ENCODE measurements around the gene PLAGL2.
A peak's percentile ranks its signal among the peaks of the same experiment; 100 is the strongest.
"Not testable (repeated sequence)": the region's sequence is repeated elsewhere in the genome, so short reads cannot be mapped to it uniquely, and the experiment has no call there.

The PLAGL2 gene

DNA sequence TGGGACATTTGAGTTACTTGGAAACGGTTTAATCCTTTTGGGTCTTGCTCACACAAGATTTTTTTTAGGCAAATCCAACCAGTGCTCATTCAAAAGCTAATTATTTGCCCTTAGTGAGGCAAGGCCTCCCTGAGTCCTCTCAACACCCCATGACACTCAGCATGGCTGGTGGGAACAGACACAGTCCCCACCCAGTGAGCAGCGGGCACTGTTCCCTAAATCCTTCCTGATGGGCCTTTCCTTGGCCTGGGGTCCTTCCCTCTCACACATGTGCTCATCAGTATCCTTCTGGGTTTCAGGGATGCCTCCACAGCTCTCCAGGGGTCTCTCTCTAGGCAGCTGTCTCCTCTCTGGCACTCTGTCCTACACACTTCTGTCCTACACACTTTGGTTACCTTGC lies 28.0 kb downstream of the PLAGL2 start:
- DNase-seq, result no peak

DNA sequence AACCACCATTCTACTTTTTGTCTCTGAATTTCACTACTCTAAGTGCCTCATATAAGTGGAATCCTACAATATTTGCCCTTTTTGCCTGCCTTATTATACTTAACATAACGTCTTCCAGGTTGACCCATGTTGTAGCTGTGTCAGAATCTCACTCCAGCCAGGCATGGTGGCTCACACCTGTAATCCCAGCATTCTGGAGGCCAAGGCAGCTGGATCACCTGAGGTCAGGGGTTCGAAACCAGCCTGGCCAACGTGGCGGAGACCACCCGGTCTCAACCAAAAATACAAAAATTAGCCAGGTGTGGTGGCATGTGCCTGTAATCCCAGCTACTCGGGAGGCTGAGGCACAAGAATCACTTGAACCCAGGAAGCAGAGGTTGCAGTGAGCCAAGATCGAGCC lies 29.8 kb downstream of the PLAGL2 start:
- DNase-seq, result not testable (repeated sequence)

DNA sequence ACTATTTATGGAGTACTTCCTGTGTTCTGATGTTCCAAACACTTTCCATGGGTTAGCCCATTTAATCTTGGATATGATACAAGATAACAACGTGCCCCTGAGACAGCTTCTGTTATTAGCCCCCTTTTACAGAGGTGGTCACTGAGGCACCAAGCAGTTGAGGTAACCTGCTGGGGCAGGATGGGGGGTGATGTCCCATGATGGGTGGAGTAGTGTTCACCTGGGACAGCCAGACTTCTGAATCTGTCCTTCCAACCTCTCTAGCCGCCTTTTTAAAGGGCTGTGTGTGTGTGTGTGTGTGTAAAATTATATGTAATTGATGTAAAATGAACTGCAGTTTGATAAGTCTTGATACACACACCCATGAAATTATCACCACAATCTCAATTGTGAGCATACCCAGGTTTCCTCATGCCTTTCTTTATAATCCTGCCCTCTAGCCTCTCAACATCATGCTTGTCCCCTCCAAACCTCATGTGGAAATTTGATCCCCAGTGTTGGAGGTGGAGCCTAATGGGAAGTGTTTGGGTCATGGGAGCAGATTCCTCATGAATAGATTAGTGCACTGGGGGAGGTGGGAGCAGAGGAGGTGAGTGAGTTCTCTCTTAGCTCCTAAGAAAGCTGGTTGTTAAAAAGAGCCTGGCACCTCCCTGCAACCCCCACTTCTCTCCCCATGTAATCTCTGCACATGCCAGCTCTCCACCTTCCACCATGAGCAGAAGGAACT lies 39.2 kb downstream of the PLAGL2 start:
- DNase-seq, result no peak

DNA sequence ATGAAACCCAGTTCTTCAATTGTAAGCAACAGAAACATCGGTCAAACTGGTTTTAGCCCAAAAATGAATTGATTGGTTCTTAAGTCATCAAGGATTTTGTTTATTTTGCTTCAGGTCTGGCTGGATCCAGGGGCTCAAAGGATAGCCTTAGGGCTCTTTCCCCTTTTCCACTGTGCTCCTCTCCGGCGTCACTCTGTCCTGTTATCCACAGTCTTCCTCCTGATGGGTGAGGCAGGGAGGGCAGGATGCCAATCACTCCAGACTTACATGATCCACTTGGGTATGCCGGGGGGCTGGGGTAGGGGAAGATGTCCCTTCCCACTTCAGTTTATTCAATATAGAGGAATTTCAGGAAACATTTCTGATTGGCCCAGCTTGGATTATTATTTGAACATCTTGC lies 40.0 kb downstream of the PLAGL2 start:
- no peak for DNase-seq

DNA sequence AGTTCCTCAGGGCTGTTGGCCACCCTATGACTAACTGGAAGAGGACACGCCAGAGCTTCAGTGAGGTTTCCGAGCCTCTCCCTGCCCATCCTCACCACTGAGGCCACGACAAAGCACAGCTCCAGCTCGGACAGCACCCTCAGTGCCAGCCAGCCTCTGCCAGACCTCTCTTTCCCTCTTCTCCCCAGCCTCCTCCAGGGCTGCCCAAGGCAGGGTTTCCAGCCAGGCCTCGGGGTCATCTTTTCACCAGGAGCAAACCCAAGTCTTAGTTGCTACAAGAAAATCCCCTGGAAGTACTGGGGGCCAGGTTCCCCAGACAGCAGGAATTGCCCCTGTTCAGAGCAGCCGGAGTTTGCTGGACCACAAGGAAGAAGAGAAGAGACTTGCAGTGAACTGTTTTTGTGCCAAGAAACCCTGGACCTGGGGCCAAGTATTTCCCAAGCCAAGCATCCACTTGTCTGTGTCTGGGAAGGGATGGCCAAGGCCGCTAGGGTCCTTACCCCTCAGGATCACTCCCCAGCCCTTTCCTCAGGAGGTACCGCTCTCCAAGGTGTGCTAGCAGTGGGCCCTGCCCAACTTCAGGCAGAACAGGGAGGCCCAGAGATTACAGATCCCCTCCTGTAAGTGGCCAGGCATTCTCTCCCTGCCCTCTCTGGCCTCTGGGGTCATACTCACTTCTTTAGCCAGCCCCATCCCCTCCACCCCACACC lies 41.6 kb downstream of the PLAGL2 start:
- no peak for DNase-seq

DNA sequence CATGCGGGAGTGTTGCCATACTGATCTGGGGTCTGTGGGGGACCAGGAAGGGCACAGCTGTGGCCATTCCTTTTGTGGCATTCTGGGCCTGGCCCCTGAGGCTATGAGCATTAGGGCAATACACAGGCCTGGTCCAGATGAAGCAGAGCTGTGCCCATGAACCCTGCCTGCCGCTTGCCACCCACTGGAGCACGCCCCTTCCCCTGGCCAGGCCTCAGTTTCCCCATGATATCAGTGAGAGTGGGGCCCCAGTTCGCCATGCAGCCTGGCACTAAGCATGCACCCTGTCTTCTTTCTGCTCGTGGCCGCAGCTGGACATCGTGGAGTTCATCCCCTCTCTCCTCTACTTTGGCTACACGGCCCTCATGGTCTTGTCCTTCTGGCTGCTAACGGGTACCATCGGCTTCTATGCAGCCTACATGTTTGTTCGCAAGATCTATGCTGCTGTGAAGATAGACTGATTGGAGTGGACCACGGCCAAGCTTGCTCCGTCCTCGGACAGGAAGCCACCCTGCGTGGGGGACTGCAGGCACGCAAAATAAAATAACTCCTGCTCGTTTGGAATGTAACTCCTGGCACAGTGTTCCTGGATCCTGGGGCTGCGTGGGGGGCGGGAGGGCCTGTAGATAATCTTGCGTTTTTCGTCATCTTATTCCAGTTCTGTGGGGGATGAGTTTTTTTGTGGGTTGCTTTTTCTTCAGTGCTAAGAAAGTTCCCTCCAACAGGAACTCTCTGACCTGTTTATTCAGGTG lies 42.4 kb downstream of the PLAGL2 start:
- no peak for DNase-seq

DNA sequence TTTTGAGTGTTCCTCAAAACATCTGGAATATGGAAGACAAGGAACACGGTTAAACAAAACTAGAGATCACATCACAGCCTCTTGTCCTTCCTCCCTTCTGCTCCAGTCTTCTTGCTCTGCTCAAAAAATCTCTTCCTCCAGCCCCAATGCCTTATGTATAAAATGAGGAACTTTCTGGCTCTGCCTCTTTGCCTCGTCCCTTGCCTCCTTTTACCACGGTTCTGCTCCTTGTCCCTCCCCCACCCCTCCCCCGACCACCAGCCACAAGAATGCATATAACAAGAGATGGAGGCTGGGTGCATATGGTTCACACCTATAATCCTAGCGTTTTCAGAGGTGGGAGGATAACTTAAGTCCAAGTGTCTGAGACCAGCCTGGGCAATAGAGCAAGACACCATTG lies 43.6 kb downstream of the PLAGL2 start:
- no peak for DNase-seq

DNA sequence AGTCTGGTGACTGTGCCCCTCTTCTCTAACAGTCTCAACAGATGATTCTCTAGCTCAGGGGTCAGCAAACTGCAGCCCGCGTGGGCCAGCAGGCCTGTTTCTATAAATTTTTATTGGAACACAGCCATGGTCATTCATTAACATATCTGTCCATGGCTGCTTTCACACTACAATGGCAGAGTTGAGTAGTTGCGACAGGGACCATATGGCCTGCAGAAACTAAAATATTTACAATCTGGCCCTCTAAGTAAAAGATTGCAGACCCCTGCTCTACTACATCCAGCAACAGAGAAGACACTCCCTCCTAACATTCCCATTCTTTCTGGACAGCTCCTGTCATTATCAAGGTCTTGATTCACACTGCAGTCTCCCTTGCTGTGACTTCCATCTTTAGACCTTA lies 45.2 kb downstream of the PLAGL2 start:
- DNase-seq, result no peak

DNA sequence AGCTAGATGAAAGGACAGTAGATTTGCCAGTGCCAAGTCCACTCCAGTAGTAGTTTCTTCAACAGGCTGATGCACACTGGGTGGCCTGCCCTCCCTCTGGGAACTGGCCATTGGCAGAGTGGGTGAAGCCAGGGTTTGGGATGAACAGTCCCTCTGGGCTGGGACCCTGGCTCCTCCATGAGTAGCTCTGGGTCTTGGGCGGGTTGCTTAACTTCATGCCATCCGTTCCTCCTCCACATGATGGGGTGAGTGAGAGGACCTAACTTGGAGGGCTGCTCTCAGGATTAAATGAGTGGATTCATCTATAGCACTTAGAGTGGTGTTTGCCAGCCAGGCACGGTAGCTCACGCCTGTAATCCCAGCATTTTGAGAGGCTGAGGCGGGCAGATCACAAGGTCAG lies 47.2 kb downstream of the PLAGL2 start:
- DNase-seq, result no peak

DNA sequence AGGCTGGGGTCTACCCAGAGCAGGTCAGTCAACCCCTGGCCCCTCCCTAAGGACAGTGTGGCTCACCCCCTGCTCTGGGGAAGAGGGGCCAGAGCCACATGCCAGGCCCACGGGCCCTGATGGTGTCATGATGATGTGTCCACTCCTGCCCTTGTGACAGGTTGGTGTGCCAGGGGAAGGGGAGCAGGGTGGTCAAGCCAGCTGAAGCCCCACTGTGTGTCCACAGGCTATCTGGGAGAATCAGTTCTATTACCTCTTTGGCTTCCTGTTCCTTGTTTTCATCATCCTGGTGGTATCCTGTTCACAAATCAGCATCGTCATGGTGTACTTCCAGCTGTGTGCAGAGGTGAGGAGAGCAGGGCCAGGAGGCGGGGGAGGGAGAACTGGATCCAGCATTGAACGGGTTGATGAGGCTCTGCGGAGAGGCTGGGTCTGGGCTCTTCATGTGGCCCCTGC lies 47.7 kb downstream of the PLAGL2 start:
- no peak for DNase-seq

DNA sequence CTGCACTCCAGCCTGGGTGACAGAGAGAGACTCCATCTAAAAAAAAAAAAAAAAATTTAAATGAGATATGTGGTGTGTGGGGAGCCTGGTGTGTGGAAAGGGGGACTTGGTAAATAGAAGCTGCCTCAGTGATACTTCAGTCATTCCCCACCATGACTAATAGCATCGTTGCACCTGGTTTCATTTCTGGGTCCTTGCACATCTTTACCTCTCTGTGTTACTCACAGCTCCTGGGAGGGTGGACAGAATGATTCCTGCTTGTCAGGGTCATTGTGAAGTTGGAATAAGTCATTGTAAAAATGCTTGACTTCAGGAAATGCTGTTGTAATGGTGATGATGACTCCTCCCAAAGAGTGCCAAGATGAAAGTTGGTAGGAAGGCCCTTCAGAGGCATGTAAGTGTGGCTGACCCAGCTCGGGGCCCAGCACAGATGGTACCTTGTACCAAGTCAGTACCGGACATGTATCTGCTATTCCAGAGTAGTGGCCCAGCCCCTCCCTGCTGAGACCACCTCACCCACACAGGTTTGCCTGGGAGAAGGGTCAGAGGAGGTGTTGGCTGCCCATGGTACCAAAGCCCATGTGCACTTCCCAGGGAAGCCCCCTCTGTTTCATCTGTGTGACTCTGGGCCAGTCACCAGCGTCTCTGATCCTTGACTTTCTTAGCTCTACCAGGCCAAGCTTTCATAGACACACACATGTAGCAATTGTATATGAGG lies 48.4 kb downstream of the PLAGL2 start:
- no peak for DNase-seq

DNA sequence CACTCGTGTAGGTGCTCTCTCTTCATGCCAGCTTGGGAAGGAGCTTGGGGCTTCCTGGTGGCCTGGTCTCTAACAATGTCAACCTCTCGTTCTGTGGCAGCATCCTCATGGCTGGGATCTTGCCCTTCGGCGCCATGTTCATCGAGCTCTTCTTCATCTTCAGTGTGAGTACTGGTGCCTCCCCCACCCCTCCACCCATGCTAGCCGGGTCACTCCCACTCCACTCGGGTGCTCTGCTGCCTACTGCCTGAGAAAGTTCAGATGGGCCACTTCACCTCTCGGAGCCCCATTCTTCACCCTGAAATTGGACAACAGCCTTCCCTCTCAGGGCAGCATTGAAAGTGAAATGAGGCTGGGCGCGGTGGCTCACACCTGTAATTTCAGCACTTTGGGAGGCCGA lies 49.2 kb downstream of the PLAGL2 start:
- DNase-seq, result no peak

DNA sequence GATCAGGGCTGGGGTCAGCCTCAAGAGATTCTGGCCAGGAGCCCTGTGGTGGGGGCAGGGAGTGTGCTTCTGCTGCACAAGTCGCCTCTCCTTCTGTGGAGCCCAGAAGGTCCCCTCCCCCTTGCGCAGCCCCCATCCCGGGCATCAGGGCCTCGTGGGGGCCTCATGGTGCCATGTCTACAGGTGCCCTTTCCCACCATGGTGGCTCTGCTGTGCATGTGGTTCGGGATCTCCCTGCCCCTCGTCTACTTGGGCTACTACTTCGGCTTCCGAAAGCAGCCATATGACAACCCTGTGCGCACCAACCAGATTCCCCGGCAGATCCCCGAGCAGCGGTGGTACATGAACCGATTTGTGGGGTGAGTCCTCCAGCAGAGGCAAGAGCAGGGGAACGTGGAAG lies 49.9 kb downstream of the PLAGL2 start:
- DNase-seq, result no peak

DNA sequence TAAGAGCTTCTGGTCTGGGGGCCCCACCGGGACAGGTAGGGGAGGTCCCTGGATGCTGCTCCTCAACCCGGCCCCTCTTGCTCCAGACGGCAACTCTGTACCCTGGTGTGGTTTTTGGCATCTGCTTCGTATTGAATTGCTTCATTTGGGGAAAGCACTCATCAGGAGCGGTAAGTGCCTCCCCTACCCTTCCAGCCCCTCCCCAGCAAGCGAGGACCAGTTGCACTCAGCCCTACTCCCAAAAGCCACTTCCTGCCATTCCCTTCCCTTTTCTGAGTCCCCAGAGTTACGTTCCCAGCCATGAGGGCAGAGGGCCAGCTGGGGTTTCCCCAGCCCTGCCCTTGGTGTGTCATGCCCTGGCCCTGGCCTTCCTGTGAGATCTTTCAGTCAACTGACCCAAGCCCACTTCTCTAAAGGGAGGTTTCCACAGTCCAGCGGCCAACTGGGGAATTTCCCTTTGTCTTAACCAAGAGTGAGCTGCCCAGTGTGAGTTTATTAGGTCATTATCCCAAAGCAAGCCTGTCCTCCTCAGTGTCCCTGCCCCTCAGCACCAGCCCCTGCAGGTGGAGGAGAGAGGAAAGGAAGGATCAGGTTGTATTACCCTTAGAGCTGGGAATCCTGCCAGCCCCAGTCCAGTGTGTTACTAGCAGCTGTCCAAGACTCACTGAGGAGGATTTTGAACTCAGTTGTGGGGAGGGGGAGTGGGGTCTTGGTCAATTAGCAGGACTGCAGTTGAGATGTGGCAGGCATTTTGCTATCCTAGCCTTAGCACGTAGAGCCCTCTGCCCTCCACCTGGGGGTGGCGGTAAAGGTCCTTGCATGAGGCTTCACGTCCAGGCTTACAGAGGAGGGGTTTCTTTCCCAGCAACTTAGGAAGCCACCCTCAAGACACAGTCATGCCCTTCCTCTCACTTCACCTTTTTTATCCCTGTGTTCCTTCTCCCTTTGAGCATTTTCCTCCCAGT lies 52.2 kb downstream of the PLAGL2 start:
- DNase-seq, result peak; percentile 99

DNA sequence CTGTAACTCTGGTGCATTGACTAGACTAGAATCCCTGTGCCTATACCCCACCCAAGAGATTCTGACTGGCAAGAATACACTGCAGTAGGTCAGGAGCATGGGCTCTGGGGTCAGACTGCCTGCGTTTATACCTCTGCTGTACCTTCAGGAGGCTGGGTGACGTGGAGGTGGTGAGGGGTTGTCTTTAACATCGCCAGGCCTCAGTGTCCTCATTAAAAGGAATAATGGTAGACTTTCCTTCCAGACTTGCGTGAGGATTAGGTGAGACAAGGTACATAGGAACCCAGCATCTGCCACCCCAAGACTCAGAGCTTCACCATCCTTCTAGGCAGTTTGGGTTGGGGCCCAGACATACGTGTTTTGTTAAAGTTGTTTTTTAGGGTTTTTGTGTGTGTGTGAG lies 53.8 kb downstream of the PLAGL2 start:
- DNase-seq, result no peak

DNA sequence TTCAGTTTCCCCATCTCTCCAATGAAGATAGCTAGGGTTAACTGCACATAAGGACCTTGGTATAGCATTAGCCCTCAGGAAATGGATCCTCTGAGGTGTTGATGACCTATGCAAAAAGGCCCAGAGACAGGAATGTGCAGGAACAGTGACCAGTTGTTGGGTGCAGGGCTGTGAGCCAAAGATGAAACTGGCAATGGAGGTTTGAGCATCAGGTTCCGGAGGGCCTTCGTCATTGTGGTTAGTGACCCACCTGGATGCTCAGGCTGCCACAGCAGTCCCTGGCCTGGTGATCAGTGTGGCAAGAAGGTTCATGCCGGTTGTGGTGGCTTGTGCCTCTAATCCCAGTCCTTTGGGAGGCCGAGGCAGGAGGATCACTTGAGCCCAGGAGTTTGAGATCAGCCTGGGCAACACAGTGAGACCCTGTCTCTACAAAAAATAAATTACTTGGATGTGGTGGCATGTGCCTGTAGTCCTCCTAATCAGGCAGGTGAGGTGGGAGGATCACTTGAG lies 54.3 kb downstream of the PLAGL2 start:
- no peak for DNase-seq

DNA sequence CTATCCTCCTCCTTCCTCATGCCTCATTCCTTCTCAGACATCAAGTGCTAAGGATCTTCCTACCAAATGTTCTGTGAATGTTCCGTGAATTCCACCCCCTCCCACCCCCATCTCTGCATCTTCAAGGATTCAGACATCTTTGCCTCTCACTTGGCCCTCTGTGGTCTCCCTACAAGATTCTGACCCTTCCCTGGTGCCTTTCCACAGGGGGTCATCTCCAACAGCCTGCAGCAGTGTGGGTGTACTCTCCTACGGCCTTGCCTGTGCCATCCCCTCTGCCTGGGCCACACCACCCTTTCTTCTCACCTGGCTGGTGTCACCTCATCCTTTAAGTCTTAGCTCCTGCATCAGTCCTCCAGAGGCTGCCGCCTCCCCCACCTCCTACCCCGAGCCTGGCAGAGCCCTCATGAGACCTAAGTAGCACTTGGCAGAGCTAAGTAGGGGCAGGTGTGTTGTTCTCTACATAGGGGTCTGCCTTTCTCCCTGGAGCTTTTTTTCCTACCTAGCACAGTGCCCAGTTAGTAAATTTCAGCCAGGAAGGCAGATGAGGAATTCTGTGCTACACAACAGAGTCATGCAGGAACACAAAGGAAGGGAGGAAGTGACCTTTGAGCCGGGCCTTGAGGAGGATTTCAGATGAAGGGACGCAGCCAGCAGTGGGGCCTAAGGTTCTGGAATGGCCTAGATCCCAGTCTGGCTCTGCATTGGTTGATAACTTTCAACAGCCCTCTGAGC lies 55.0 kb downstream of the PLAGL2 start:
- no peak for DNase-seq

DNA sequence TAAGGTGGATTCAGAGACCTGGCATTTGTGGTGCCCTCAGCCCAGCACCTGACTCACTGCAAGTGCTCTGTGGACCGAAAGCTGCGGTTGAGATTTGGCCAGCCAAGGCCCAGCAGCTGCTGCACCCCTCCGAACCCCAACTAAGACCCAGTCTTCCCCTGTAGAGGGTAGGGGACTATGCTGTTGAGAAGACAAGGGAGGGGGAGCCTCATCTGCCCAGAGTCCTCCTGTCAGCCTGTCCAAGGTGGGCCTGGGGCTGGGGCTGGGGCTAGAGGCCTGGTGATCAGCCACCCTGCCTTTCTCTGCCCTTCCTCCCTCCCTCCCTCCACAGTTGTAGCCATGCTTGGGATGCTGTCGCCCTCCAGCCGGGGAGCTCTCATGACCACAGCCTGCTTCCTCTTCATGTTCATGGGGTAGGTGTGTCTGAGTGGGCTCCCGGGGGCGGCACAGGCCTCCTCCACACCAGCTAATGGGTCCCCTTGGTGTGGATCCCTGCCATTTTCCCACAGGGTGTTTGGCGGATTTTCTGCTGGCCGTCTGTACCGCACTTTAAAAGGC lies 57.2 kb downstream of the PLAGL2 start:
- DNase-seq, result no peak

DNA sequence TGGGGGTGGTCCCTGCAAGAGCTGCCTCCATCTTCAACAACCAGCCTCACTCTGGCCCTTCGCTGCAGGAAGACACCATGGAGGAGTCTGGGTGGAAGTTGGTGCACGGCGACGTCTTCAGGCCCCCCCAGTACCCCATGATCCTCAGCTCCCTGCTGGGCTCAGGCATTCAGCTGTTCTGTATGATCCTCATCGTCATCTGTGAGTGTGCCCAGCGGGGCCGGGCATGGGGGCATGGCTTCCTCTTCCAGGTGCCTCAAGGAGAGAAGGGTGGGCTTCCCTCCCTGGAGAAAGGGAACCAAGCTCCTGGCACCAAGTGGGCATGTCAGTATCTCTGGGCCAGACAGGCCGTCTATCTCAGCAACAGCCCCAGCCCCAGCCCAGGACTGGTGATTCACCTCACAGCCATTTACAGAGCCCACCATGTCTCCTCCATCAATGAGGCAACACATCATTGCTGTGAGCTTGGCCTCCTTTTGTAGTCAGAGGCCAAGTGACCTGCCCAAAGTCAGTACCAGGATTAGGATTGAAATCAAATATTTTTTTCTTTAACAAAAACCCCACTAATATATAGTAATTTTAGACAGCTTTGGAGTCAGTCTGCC lies 57.9 kb downstream of the PLAGL2 start:
- DNase-seq, result no peak
